ENCODE measurements around the gene CACNG6.

DNA sequence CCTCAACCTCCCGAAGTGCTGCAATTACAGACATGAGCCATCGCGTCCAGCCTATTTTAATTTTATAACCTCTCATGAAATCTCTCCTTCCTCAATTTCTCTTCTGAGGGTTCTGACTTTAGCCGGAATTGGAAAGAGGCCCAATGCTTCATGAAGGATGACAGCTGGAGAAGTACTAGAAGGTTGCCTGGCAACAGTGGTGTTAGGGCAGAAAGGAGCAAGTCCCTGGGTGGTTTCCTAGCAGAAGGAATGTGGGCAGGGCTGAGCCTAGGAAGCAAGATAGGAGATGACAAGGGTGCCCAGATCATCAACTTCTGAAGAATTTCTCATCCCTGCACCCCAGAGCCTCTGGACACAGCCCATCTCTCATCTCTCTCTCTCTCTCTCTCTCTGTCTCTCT lies 25.8 kb downstream of the CACNG6 start:
- TF ChIP-seq EZH2phosphoT487 (IDR thresholded peaks at IDR 0.05; ENCODE audit: borderline replicate concordance, low read depth) (no peak), SIN3A (IDR thresholded peaks at IDR 0.05; ENCODE audit: borderline replicate concordance, low read depth, low read length) (no peak), FOXM1 (IDR thresholded peaks at IDR 0.05; ENCODE audit: low read depth) (no peak), POLR2AphosphoS5 (IDR thresholded peaks at IDR 0.05; ENCODE audit: low read depth, low read length) (no peak), TAF1 (IDR thresholded peaks at IDR 0.05; ENCODE audit: borderline replicate concordance, low read depth, low read length) (no peak), RCOR1 (IDR thresholded peaks at IDR 0.05; ENCODE audit: low read length) (no peak), RFX5 (IDR thresholded peaks at IDR 0.05; ENCODE audit: low read length) (no peak), EP300 (IDR thresholded peaks at IDR 0.05; ENCODE audit: borderline replicate concordance in 1 of 2, low read depth in 1 of 2, low read length in 1 of 2) (no peak), JUND (IDR thresholded peaks at IDR 0.05) (no peak), RAD21 (IDR thresholded peaks at IDR 0.05; ENCODE audit: low read length) (no peak), GATA2 (CRISPR knock-in tag; IDR thresholded peaks at IDR 0.05) (no peak), NFIC (IDR thresholded peaks at IDR 0.05; ENCODE audit: borderline replicate concordance) (no peak)
- TF ChIP-seq, protein P1, sequence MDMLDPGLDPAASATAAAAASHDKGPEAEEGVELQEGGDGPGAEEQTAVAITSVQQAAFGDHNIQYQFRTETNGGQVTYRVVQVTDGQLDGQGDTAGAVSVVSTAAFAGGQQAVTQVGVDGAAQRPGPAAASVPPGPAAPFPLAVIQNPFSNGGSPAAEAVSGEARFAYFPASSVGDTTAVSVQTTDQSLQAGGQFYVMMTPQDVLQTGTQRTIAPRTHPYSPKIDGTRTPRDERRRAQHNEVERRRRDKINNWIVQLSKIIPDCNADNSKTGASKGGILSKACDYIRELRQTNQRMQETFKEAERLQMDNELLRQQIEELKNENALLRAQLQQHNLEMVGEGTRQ (IDR thresholded peaks at IDR 0.05; ENCODE audit: borderline replicate concordance, low read depth, low read length) = no peak
- TF ChIP-seq, protein P2, sequence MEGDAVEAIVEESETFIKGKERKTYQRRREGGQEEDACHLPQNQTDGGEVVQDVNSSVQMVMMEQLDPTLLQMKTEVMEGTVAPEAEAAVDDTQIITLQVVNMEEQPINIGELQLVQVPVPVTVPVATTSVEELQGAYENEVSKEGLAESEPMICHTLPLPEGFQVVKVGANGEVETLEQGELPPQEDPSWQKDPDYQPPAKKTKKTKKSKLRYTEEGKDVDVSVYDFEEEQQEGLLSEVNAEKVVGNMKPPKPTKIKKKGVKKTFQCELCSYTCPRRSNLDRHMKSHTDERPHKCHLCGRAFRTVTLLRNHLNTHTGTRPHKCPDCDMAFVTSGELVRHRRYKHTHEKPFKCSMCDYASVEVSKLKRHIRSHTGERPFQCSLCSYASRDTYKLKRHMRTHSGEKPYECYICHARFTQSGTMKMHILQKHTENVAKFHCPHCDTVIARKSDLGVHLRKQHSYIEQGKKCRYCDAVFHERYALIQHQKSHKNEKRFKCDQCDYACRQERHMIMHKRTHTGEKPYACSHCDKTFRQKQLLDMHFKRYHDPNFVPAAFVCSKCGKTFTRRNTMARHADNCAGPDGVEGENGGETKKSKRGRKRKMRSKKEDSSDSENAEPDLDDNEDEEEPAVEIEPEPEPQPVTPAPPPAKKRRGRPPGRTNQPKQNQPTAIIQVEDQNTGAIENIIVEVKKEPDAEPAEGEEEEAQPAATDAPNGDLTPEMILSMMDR (IDR thresholded peaks at IDR 0.05) = no peak

Data from SK-N-SH (cell line).